GM23338 (cell line): ENCODE results near the gene TTC38. TPM values are rescaled to one million over a fixed set of nuclear protein-coding genes. Genes with fewer than 3 reads are reported as not detected.

Source experiments
- ATAC-seq: fragments of 200-7000 bp; cut with Tn5 transposase; 3 replicates; pipeline ENCODE4 v1.9.1; 2020
- DNase-seq: peaks from one replicate; pipeline ENCODE4 v3.0.0-alpha.2; 2015; ENCODE audit warnings: low spot score
- H2AFZ ChIP-seq: fragments of 200-600 bp; sonication (generic); 2 replicates; pipeline ENCODE4 v1.8.0; 2016; ENCODE audit warnings: antibody characterized with exemption, mild to moderate bottlenecking, moderate library complexity
- H3F3A ChIP-seq: fragments of 200-600 bp; sonication (generic); replicated peaks from 2 replicates; pipeline ENCODE4 v1.8.0; 2017; ENCODE audit warnings: antibody characterized with exemption, mixed run types, low read depth
- H3K27ac ChIP-seq: fragments of 200-600 bp; sonication (generic); 2 replicates; pipeline ENCODE4 v1.6.1; 2016; ENCODE audit warnings: low read depth
- H3K27me3 ChIP-seq: fragments of 200-600 bp; sonication (generic); 2 replicates; pipeline ENCODE4 v1.8.0; 2016; ENCODE audit warnings: mild to moderate bottlenecking, mixed run types, moderate library complexity; ENCODE audit not compliant: insufficient read depth
- H3K36me3 ChIP-seq: fragments of 200-600 bp; sonication (generic); 2 replicates; pipeline ENCODE4 v1.8.0; 2016; ENCODE audit warnings: mild to moderate bottlenecking; ENCODE audit not compliant: insufficient read depth
- H3K4me1 ChIP-seq: fragments of 200-600 bp; sonication (generic); 2 replicates; pipeline ENCODE4 v1.8.0; 2016; ENCODE audit warnings: mild to moderate bottlenecking, moderate library complexity; ENCODE audit not compliant: insufficient read depth
- H3K4me2 ChIP-seq: fragments of 200-600 bp; sonication (generic); 2 replicates; pipeline ENCODE4 v1.7.1; 2017; ENCODE audit warnings: mixed run types
- H3K4me3 ChIP-seq: fragments of 200-600 bp; sonication (generic); 2 replicates; pipeline ENCODE4 v1.6.1; 2016; ENCODE audit warnings: mixed run types
- H3K79me2 ChIP-seq: fragments of 200-600 bp; sonication (generic); replicated peaks from 2 replicates; pipeline ENCODE4 v1.8.0; 2017; ENCODE audit warnings: mild to moderate bottlenecking; ENCODE audit not compliant: insufficient read depth
- H3K9me2 ChIP-seq: fragments of 200-600 bp; sonication (generic); 2 replicates; pipeline ENCODE4 v1.8.0; 2017; ENCODE audit not compliant: insufficient read depth
- H4K20me1 ChIP-seq: fragments of 200-600 bp; sonication (generic); replicated peaks from 2 replicates; pipeline ENCODE4 v1.8.0; 2017; ENCODE audit warnings: mild to moderate bottlenecking; ENCODE audit not compliant: insufficient read depth
- H3K27ac Mint-ChIP-seq: 2 replicates; pipeline ENCODE4 v1.8.0; 2020; ENCODE audit warnings: inconsistent platforms, mild to moderate bottlenecking, moderate library complexity, mixed read lengths
- H3K27me3 Mint-ChIP-seq: 3 replicates; pipeline ENCODE4 v1.8.0; 2022; ENCODE audit warnings: low read depth, mild to moderate bottlenecking, moderate library complexity, mixed read lengths, inconsistent platforms; ENCODE audit not compliant: insufficient read depth, poor library complexity
- H3K36me3 Mint-ChIP-seq: 3 replicates; pipeline ENCODE4 v1.8.0; 2021; ENCODE audit warnings: low read depth, mild to moderate bottlenecking, inconsistent platforms, moderate library complexity, mixed read lengths
- H3K4me1 Mint-ChIP-seq: 3 replicates; pipeline ENCODE4 v1.8.0; 2020; ENCODE audit warnings: mild to moderate bottlenecking, inconsistent platforms, mixed read lengths
- H3K4me3 Mint-ChIP-seq: 3 replicates; pipeline ENCODE4 v1.8.0; 2021; ENCODE audit warnings: moderate library complexity, mild to moderate bottlenecking, inconsistent platforms, mixed read lengths
- H3K9me3 Mint-ChIP-seq: 3 replicates; pipeline ENCODE4 v1.8.0; 2020; ENCODE audit warnings: moderate library complexity, mild to moderate bottlenecking, inconsistent platforms, mixed read lengths
- CREB1 ChIP-seq: fragments of 250-450 bp; sonication (Bioruptor Pico); IDR thresholded peaks from 2 replicates; pipeline ENCODE4 v1.5.0; 2020; ENCODE audit warnings: low read depth, mild to moderate bottlenecking, moderate library complexity
- CTCF ChIP-seq, 2 experiments: fragments of 200-600 bp in 1 of 2; sonication (generic) in 1 of 2; conservative IDR thresholded peaks; 2 replicates each; pipeline versions ENCODE4 v1.5.1 to v1.6.1; 2016 to 2017; ENCODE audit warnings: antibody characterized with exemption in 2 of 2, low read depth in 2 of 2, mild to moderate bottlenecking in 2 of 2, moderate library complexity in 1 of 2
- ETS1 ChIP-seq: IDR thresholded peaks from 2 replicates; pipeline ENCODE4 v1.6.1; 2016; ENCODE audit warnings: antibody characterized with exemption
- EZH2 ChIP-seq: fragments of 200-600 bp; sonication (generic); IDR thresholded peaks from one replicate; pipeline ENCODE4 v1.8.0; 2017; ENCODE audit warnings: antibody characterized with exemption, mild to moderate bottlenecking, low read depth; ENCODE audit not compliant: unreplicated experiment
- EZH2phosphoT487 ChIP-seq: fragments of 200-600 bp; sonication (generic); IDR thresholded peaks from one replicate; pipeline ENCODE4 v1.8.1; 2018; ENCODE audit warnings: antibody characterized with exemption; ENCODE audit not compliant: unreplicated experiment
- JUNB ChIP-seq: IDR thresholded peaks from one replicate; pipeline ENCODE4 v1.6.1; 2016; ENCODE audit warnings: antibody characterized with exemption; ENCODE audit not compliant: unreplicated experiment
- NANOG ChIP-seq: IDR thresholded peaks from 2 replicates; pipeline ENCODE4 v1.6.1; 2016; ENCODE audit warnings: antibody characterized with exemption, borderline replicate concordance
- POLR2AphosphoS5 ChIP-seq: IDR thresholded peaks from 2 replicates; pipeline ENCODE4 v1.6.1; 2016; ENCODE audit warnings: antibody characterized with exemption, low read depth
- REST ChIP-seq: IDR thresholded peaks from one replicate; pipeline ENCODE4 v1.6.1; 2018; ENCODE audit warnings: antibody characterized with exemption; ENCODE audit not compliant: unreplicated experiment
- STAT1 ChIP-seq: IDR thresholded peaks from one replicate; pipeline ENCODE4 v1.6.1; 2016; ENCODE audit warnings: antibody characterized with exemption; ENCODE audit not compliant: unreplicated experiment
- ZNF114 ChIP-seq: fragments of 250-450 bp; sonication (Bioruptor Pico); IDR thresholded peaks from 2 replicates; pipeline ENCODE4 v1.5.0; 2020; ENCODE audit warnings: mild to moderate bottlenecking, moderate library complexity
- ZNF331 ChIP-seq: fragments of 250-450 bp; sonication (Bioruptor Pico); IDR thresholded peaks from 2 replicates; pipeline ENCODE4 v1.5.0; 2020; ENCODE audit warnings: low read depth, mild to moderate bottlenecking, moderate library complexity
- ZNF462 ChIP-seq: fragments of 250-450 bp; sonication (Bioruptor Pico); IDR thresholded peaks from 2 replicates; pipeline ENCODE4 v1.5.0; 2020; ENCODE audit warnings: mild to moderate bottlenecking, moderate library complexity
- polyA plus RNA-seq: library from polyadenylated mRNA; unstranded; fragments of >200 nt; fragmentation: Nextera tagmentation; extraction: Ambion mirVana; gene quantifications from 2 replicates; pipeline ENCODE4 v1.2.1, GENCODE V29; 2016
- total RNA-seq: library from RNA; depleted of rRNA; stranded (reverse); fragments of >200 nt; shearing (Covaris generic); gene quantifications from 2 replicates; pipeline ENCODE4 v1.2.3, GENCODE V29; 2014

Gene TTC38
- total and polyA plus RNA-seq, 2 experiments from 2014 or later = 11.8 to 46.6 TPM

GRCh38 chr22:46327691-46328465 is 60.1 kb downstream of the TTC38 start:
- H3K4me3 ChIP-seq = no peak overlapping the region
- DNase-seq = no peak
- H3F3A ChIP-seq = no peaks in the 10 kb centered on the region
- H3K36me3 ChIP-seq = peaks cover 18% of the 10 kb centered on the region
- no peak overlapping the region for H3K27ac Mint-ChIP-seq
- H3K27me3 ChIP-seq = no peaks in the 10 kb centered on the region
- no peaks in the 10 kb centered on the region; the same call in 1 of the 2 replicates for H4K20me1 ChIP-seq
- H3K27ac ChIP-seq = no peak overlapping the region
- H3K4me1 Mint-ChIP-seq = no peaks in the 10 kb centered on the region
- no peaks in the 10 kb centered on the region for H3K9me3 Mint-ChIP-seq
- H3K27me3 Mint-ChIP-seq = peaks cover 8% of the 10 kb centered on the region
- no peak overlapping the region for H3K4me2 ChIP-seq
- no peaks in the 10 kb centered on the region for H3K4me1 ChIP-seq
- H2AFZ ChIP-seq = no peak overlapping the region
- no peaks in the 10 kb centered on the region for H3K79me2 ChIP-seq
- peaks cover 59% of the 10 kb centered on the region for H3K36me3 Mint-ChIP-seq
- TF ChIP-seq CREB1 (CRISPR knock-in tag) (no peak), JUNB (no peak), NANOG (no peak), ETS1 (no peak), EZH2 (no peak), ZNF462 (CRISPR knock-in tag) (no peak), ZNF331 (no peak), STAT1 (no peak), REST (no peak), CTCF (conservative IDR thresholded peaks at IDR 0.05; ENCODE audit: low read depth in 2 of 2) (no peak), ZNF114 (no peak), EZH2phosphoT487 (no peak), POLR2AphosphoS5 (no peak)
- H3K9me2 ChIP-seq = no peaks in the 10 kb centered on the region
- H3K4me3 Mint-ChIP-seq = no peak overlapping the region
- ATAC-seq = no peak
